ENCODE measurements around the gene MYRFL. TPM values are rescaled to one million over a fixed set of nuclear protein-coding genes. Genes with fewer than 3 reads are reported as not detected.

The MYRFL gene
- total and polyA plus RNA-seq, 2 of the 8 experiments (the other 6 are each of a cell fraction or from before 2014, with no cell fraction given): 1.1 to 2.0 TPM

DNA sequence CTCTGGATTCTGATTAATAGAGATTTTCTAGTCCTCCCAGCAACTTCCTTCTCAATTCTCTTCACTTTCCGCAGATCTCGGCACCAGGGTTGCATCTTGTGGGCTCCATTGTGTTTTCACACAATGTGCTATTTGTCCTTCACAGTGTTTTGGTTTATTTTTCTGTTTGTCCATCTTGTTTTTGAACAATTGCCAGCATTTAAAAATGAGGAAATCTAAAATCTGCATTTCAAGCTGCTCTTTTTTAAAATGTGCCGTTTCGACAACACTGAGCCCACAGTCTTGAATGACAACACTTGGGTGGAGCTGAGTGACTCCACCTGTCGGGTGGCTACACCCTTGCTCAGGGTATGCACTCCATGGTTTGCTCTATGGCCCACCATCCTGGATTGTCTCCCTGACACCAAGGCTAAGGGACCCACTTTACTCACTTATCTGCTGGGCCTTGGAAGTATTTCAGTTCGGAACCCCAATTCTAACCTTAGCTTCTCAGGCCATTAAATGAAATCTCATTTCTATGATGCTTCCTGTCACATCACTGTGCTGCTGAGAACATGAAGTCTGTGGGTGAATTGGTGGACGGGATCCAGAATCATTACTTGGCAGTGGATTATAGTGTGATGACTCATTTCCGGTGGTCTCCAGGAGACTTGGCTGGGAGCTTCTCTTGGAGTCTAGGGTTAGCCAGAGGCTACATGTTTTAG, 3.4 kb upstream of the MYRFL start:
- ChIA-PET CTCF (ENCODE audit: partially characterized antibody) (interaction anchor here (1.0 to 1.5 kb wide), 4 partner anchors 9 to 183 kb away, joined by 3 to 4 read pairs (median 3); no protein-coding TSS in a partner anchor), POLR2A (ENCODE audit: partially characterized antibody) (interaction anchor here (0.5 to 0.6 kb wide), 2 partner anchors 326 to 579 kb away, joined by 3 read pairs; no protein-coding TSS in a partner anchor)
- no peaks in the 10 kb centered on the region for H3K36me3 ChIP-seq (ENCODE audit: control insufficient read depth in 2 of 4, insufficient read depth in 4 of 4, low read length in 3 of 4)
- no peak overlapping the region for H4K5ac ChIP-seq (ENCODE audit: insufficient read length, low read depth, low read length)
- no peak overlapping the region for H3K4me3 ChIP-seq (ENCODE audit: extremely low read depth in 1 of 4, insufficient read depth in 2 of 4, low read depth in 3 of 4, low read length in 4 of 4)
- no peaks in the 10 kb centered on the region for H3K79me1 ChIP-seq (ENCODE audit: low read depth, low read length)
- FAIRE-seq: no peak
- no peak for TF ChIP-seq NRF1 (IDR thresholded peaks at IDR 0.05; ENCODE audit: low read depth, low read length)
- TF ChIP-seq CTBP2 (IDR thresholded peaks at IDR 0.05; ENCODE audit: borderline replicate concordance, insufficient read depth, insufficient read length, low read length): no peak
- 92% methylated on average over 8 of the region's 8 CpGs; no CpG with 5 or more reads in 1 of the 2 experiments for WGBS, 2 experiments (ENCODE audit: extremely low coverage in 1 of 2, insufficient coverage in 1 of 2, insufficient read length in 1 of 2, insufficient replicate concordance in 2 of 2, low coverage in 1 of 2, low lambda C conversion rate in 2 of 2, missing lambda C conversion rate in 1 of 2)
- H2AK5ac ChIP-seq (ENCODE audit: low read depth, low read length): no peak overlapping the region
- H3K27me3 ChIP-seq (replicated peaks in 1 of 4; ENCODE audit: control insufficient read depth in 3 of 4, extremely low read depth in 1 of 4, insufficient read depth in 3 of 4, low read length in 3 of 4): no peaks in the 10 kb centered on the region
- H2BK15ac ChIP-seq (ENCODE audit: low read length): no peak overlapping the region
- no peaks in the 10 kb centered on the region; a peak in 1 of 7 replicates for H3K4me1 ChIP-seq (replicated peaks in 1 of 4; ENCODE audit: control insufficient read depth in 3 of 4, insufficient read depth in 4 of 4, low read length in 3 of 4)
- no peak overlapping the region for H2AFZ ChIP-seq (ENCODE audit: low read length)
- H4K91ac ChIP-seq (replicated peaks; ENCODE audit: insufficient read length, low read length): no peak overlapping the region
- H3K14ac ChIP-seq (ENCODE audit: insufficient read length): no peak overlapping the region
- H2BK20ac ChIP-seq (ENCODE audit: low read length): no peak overlapping the region
- no peak overlapping the region for H2BK12ac ChIP-seq (ENCODE audit: low read depth, low read length)
- H4K8ac ChIP-seq (ENCODE audit: extremely low read depth, insufficient read depth, low read length): no peak overlapping the region
- no peak overlapping the region for H2BK5ac ChIP-seq (ENCODE audit: low read depth, low read length)
- H2BK120ac ChIP-seq (replicated peaks; ENCODE audit: low read depth, low read length): no peak overlapping the region
- no peak overlapping the region for H3K23ac ChIP-seq (ENCODE audit: insufficient read length)
- H3K4ac ChIP-seq (replicated peaks; ENCODE audit: insufficient read length, low read depth, low read length): no peak overlapping the region
- no peaks in the 10 kb centered on the region for H3K9me3 ChIP-seq (ENCODE audit: insufficient read depth in 2 of 2, low read depth in 1 of 2, low read length in 1 of 2)
- no peak overlapping the region for H3K4me2 ChIP-seq (ENCODE audit: insufficient read depth in 1 of 2, low read depth in 2 of 2, low read length in 2 of 2)
- H3K27ac ChIP-seq (ENCODE audit: low read depth, low read length): no peak overlapping the region
- no peak overlapping the region for H3K18ac ChIP-seq (ENCODE audit: extremely low read depth, low read length)
- no peak for DNase-seq (ENCODE audit: low read depth in 1 of 2, low spot score in 2 of 2)
- no peak overlapping the region for H3K9ac ChIP-seq (replicated peaks in 1 of 4; ENCODE audit: extremely low read depth in 1 of 4, low read depth in 3 of 4, low read length in 3 of 4)
- no peak overlapping the region for H3K56ac ChIP-seq (replicated peaks; ENCODE audit: insufficient read length, low read depth, low read length)
- H4K20me1 ChIP-seq (replicated peaks in 1 of 2; ENCODE audit: control insufficient read depth in 1 of 2, insufficient read depth in 2 of 2, low read length in 2 of 2): no peaks in the 10 kb centered on the region
- H3K79me2 ChIP-seq (ENCODE audit: control insufficient read depth in 1 of 2, insufficient read depth in 2 of 2, low read length in 2 of 2): no peaks in the 10 kb centered on the region
- H3K23me2 ChIP-seq (ENCODE audit: low read depth, low read length): no peaks in the 10 kb centered on the region
